OCI-LY1 (cell line): ENCODE results near the gene PPP1R9A.

Experiments used
- EZH2 ChIP-seq: fragments of 200-600 bp; sonication (generic), shearing (Covaris generic); IDR thresholded peaks from 2 replicates; pipeline ENCODE4 v1.8.0; 2017; ENCODE audit warnings: borderline replicate concordance, mixed run types, mild to moderate bottlenecking, antibody characterized with exemption, low read length, moderate library complexity, mixed read lengths
- TF ChIP-seq, protein P1 (sequence below): fragments of 200-600 bp; sonication (generic), shearing (Covaris generic); IDR thresholded peaks from 2 replicates; pipeline ENCODE4 v1.5.1; 2017; ENCODE audit warnings: mild to moderate bottlenecking, antibody characterized with exemption, low read length, moderate library complexity, mixed read lengths

GRCh38 chr7:94903971-94904370 is 3.4 kb upstream of the PPP1R9A start:
- TF ChIP-seq EZH2, result no peak
- TF ChIP-seq, protein P1, sequence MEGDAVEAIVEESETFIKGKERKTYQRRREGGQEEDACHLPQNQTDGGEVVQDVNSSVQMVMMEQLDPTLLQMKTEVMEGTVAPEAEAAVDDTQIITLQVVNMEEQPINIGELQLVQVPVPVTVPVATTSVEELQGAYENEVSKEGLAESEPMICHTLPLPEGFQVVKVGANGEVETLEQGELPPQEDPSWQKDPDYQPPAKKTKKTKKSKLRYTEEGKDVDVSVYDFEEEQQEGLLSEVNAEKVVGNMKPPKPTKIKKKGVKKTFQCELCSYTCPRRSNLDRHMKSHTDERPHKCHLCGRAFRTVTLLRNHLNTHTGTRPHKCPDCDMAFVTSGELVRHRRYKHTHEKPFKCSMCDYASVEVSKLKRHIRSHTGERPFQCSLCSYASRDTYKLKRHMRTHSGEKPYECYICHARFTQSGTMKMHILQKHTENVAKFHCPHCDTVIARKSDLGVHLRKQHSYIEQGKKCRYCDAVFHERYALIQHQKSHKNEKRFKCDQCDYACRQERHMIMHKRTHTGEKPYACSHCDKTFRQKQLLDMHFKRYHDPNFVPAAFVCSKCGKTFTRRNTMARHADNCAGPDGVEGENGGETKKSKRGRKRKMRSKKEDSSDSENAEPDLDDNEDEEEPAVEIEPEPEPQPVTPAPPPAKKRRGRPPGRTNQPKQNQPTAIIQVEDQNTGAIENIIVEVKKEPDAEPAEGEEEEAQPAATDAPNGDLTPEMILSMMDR, result no peak
